Esophagus squamous epithelium (tissue), 5 donors: Measurements from ENCODE around the gene TTC39A. TPM values are rescaled to one million over a fixed set of nuclear protein-coding genes. Genes with fewer than 3 reads are reported as not detected.
A peak's percentile ranks its signal among the peaks of the same experiment; 100 is the strongest.

Source experiments
- DNase-seq: peaks from one replicate; lab custom pipeline; 2025; lab: John Stamatoyannopoulos, UW
- H3K27ac ChIP-seq, 4 donors: fragments of 200-600 bp; sonication (generic); one replicate each; pipeline ENCODE4 v1.5.1; 2016 to 2019; ENCODE audit warnings: mild to moderate bottlenecking in 1 of 4
- H3K27me3 ChIP-seq, 4 donors: fragments of 200-600 bp; sonication (generic); 1 replicate in 3 of 4; 2 replicates in 1 of 4; pipeline versions ENCODE4 v1.5.1 to v1.6.0; 2017 to 2021; ENCODE audit warnings: antibody characterized with exemption in 1 of 4
- H3K36me3 ChIP-seq, 3 donors: fragments of 200-600 bp; sonication (generic); one replicate each; pipeline ENCODE4 v1.5.1; 2016 to 2019
- H3K4me1 ChIP-seq, 3 donors: fragments of 200-600 bp; sonication (generic); one replicate each; pipeline ENCODE4 v1.5.1; 2017 to 2019
- H3K4me3 ChIP-seq, 4 donors: fragments of 200-600 bp; sonication (generic); 1 replicate in 3 of 4; 2 replicates in 1 of 4; pipeline ENCODE4 v1.5.1; 2016 to 2019; ENCODE audit warnings: mild to moderate bottlenecking in 2 of 4, moderate library complexity in 1 of 4
- H3K9me3 ChIP-seq, 3 donors: fragments of 200-600 bp; sonication (generic); one replicate each; pipeline ENCODE4 v1.5.1; 2016 to 2019
- CTCF ChIP-seq, 6 experiments: fragments of 450-650 bp in 4 of 6; fragments of 200-600 bp in 2 of 6; sonication (generic) in 2 of 6; IDR thresholded peaks; one replicate each; pipeline ENCODE4 v1.5.1; 2016 to 2019; ENCODE audit warnings: antibody characterized with exemption in 6 of 6, mild to moderate bottlenecking in 4 of 6, moderate library complexity in 4 of 6
- POLR2A ChIP-seq, 4 donors: fragments of 450-650 bp; IDR thresholded peaks; one replicate each; pipeline ENCODE4 v1.6.1; 2017; ENCODE audit warnings: antibody characterized with exemption in 4 of 4, mild to moderate bottlenecking in 4 of 4, moderate library complexity in 3 of 4
- WGBS, 2 donors: methylation state at CpG; one replicate each; pipeline ENCODE4 v1.1.5; 2018; 5-methylcytosine and 5-hydroxymethylcytosine counted together
- intact Hi-C: fragments of 100-400 bp; cut with DNase I; formaldehyde crosslinking; loops from one replicate; pipeline ENCODE4 v1.15.0; 2022
- total RNA-seq, 4 donors: library from RNA; depleted of rRNA; stranded (reverse); fragments of >200 nt; gene quantifications; one replicate each; pipeline ENCODE4 v1.1.0, GENCODE V29; 2016
- donor health status: DM: yes; HTN: yes; CAD: no.

TTC39A gene
- total RNA-seq, 4 donors from 2014 or later = 16.4 to 60.9 (median 48.8) TPM

GRCh38 chr1:51331206-51332100, 1.1 kb upstream of the TTC39A start:
- H3K27me3 ChIP-seq = peaks cover 0 to 18% (median 0%) of the 10 kb centered on the region in 4 donors
- no peaks in the 10 kb centered on the region for H3K36me3 ChIP-seq
- peak overlapping the region; percentile 36 to 79 (median 76) for H3K27ac ChIP-seq
- intact Hi-C loops = no loop called here
- H3K4me3 ChIP-seq = peak overlapping the region in 3 of 4 donors; percentile 45 to 69 (median 58)
- peaks cover 10 to 54% (median 11%) of the 10 kb centered on the region in 3 donors for H3K4me1 ChIP-seq
- no peaks in the 10 kb centered on the region for H3K9me3 ChIP-seq
- 22 to 47% methylated on average over 4 to 7 of the region's 7 CpGs for WGBS, 2 donors
- TF ChIP-seq CTCF (IDR thresholded peaks at IDR 0.05) = no peak
- TF ChIP-seq POLR2A (IDR thresholded peaks at IDR 0.05) = no peak
- DNase-seq = no peak

GRCh38 chr1:51329443-51330325, 678 bp downstream of the TTC39A start:
- DNase-seq = no peak
- H3K36me3 ChIP-seq = no peaks in the 10 kb centered on the region
- peaks cover 0 to 18% (median 0%) of the 10 kb centered on the region in 4 donors for H3K27me3 ChIP-seq
- H3K27ac ChIP-seq = peak overlapping the region; percentile 56 to 79 (median 73)
- H3K4me3 ChIP-seq = peak overlapping the region; percentile 23 to 69 (median 52)
- TF ChIP-seq CTCF (IDR thresholded peaks at IDR 0.05) (no peak), POLR2A (IDR thresholded peaks at IDR 0.05) (peak in 2 of 4 donors; percentile 19 to 37)
- intact Hi-C loops = no loop called here
- peaks cover 10 to 38% (median 11%) of the 10 kb centered on the region in 3 donors for H3K4me1 ChIP-seq
- H3K9me3 ChIP-seq = no peaks in the 10 kb centered on the region
- WGBS, 2 donors = 38 to 73% methylated on average over 3 to 8 of the region's 26 CpGs

GRCh38 chr1:51328926-51329325, 1.4 kb downstream of the TTC39A start:
- H3K27ac ChIP-seq = peak overlapping the region in 1 of 4 donors; percentile 79
- no peak for DNase-seq
- TF ChIP-seq CTCF (IDR thresholded peaks at IDR 0.05) = no peak
- no peak for TF ChIP-seq POLR2A (IDR thresholded peaks at IDR 0.05)
- no peaks in the 10 kb centered on the region for H3K36me3 ChIP-seq
- H3K4me1 ChIP-seq = peaks cover 10 to 32% (median 11%) of the 10 kb centered on the region in 3 donors
- peaks cover 0 to 18% (median 0%) of the 10 kb centered on the region in 4 donors for H3K27me3 ChIP-seq
- WGBS, 2 donors = 83 to 93% methylated on average over 3 of the region's 4 CpGs
- no peaks in the 10 kb centered on the region for H3K9me3 ChIP-seq
- H3K4me3 ChIP-seq = no peak overlapping the region
- intact Hi-C loops = no loop called here

GRCh38 chr1:51328279-51328678, 2.1 kb downstream of the TTC39A start:
- WGBS, 2 donors = 89 to 91% methylated on average over 3 of the region's 3 CpGs
- DNase-seq = no peak
- no peak overlapping the region for H3K27ac ChIP-seq

More at GRCh38 chr1:51328279-51328678, 2.1 kb downstream of the TTC39A start:
- TF ChIP-seq POLR2A (IDR thresholded peaks at IDR 0.05) = no peak
- TF ChIP-seq CTCF (IDR thresholded peaks at IDR 0.05) = no peak
- intact Hi-C loops = no loop called here
- Histone ChIP-seq H3K36me3 (no peaks in the 10 kb centered on the region), H3K4me1 (peaks cover 10 to 32% (median 11%) of the 10 kb centered on the region in 3 donors), H3K4me3 (no peak overlapping the region), H3K9me3 (no peaks in the 10 kb centered on the region), H3K27me3 (peaks cover 0 to 18% (median 0%) of the 10 kb centered on the region in 4 donors)
